HG03520 (cell line): ENCODE measurements around the gene KANSL1.

ENCODE experiments used
- ATAC-seq: cut with Tn5 transposase; IDR thresholded peaks from one replicate; pipeline ENCODE4 v1.9.1; 2021; ENCODE audit warnings: mild to moderate bottlenecking, moderate library complexity; ENCODE audit not compliant: unreplicated experiment

KANSL1 gene

GRCh38 chr17:46140645-46141197, 52.5 kb downstream of the KANSL1 start:
- no peak for ATAC-seq

- ATAC-seq: no peak
Measured at GRCh38 chr17:46139432-46140210, 53.6 kb downstream of the KANSL1 start.

- ATAC-seq: no peak
Measured at GRCh38 chr17:46138473-46138872, 54.8 kb downstream of the KANSL1 start.

GRCh38 chr17:46136820-46137219, 56.4 kb downstream of the KANSL1 start:
- ATAC-seq: no peak

GRCh38 chr17:46135879-46136563, 57.2 kb downstream of the KANSL1 start:
- no peak for ATAC-seq

GRCh38 chr17:46135126-46135812, 58.0 kb downstream of the KANSL1 start:
- no peak for ATAC-seq

- no peak for ATAC-seq
Measured at GRCh38 chr17:46129302-46129701, 63.9 kb downstream of the KANSL1 start.

- ATAC-seq: no peak
Measured at GRCh38 chr17:46128453-46128852, 64.8 kb downstream of the KANSL1 start.

- ATAC-seq: no peak
Measured at GRCh38 chr17:46127524-46127923, 65.7 kb downstream of the KANSL1 start.

GRCh38 chr17:46126840-46127239, 66.4 kb downstream of the KANSL1 start:
- no peak for ATAC-seq

- no peak for ATAC-seq
Measured at GRCh38 chr17:46125831-46126230, 67.4 kb downstream of the KANSL1 start.

GRCh38 chr17:46124695-46125592, 68.3 kb downstream of the KANSL1 start:
- ATAC-seq: no peak

- no peak for ATAC-seq
Measured at GRCh38 chr17:46123607-46124006, 69.6 kb downstream of the KANSL1 start.

- ATAC-seq: no peak
Measured at GRCh38 chr17:46122486-46122871, 70.8 kb downstream of the KANSL1 start.

GRCh38 chr17:46121841-46122485, 71.3 kb downstream of the KANSL1 start:
- ATAC-seq: no peak

GRCh38 chr17:46121165-46121764, 72.0 kb downstream of the KANSL1 start:
- ATAC-seq: no peak

- ATAC-seq: no peak
Measured at GRCh38 chr17:46120537-46120936, 72.7 kb downstream of the KANSL1 start.

- no peak for ATAC-seq
Measured at GRCh38 chr17:46120078-46120477, 73.2 kb downstream of the KANSL1 start.

GRCh38 chr17:46118964-46119363, 74.3 kb downstream of the KANSL1 start:
- ATAC-seq: no peak
